COLO668 (cell line): ENCODE measurements around the gene NPAS3.

Experiments
- DNase-seq: peaks from one replicate; lab custom pipeline; 2025; ENCODE audit not compliant: unreplicated experiment; lab: John Stamatoyannopoulos, UW

Gene NPAS3

DNA sequence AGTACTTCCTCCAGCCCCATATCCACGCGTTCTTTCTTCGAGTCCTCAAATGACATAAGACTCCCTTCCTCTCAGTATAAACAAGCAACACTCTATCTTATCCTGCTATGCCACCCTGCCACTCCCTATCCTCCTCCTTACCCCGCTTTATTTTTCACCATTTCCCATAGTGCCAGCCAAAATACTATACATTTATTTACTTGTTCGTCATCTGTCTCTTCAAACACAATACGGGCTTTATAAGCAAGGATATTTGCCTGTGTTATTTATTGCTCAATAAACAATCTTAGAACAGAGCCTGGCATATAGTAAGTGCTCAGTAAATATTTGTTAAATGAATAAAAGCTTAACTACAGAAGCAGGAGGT, 567.3 kb downstream of the NPAS3 start:
- DNase-seq: no peak

GRCh38 chr14:33508126-33509062, 569.7 kb downstream of the NPAS3 start:
- DNase-seq: no peak

DNA sequence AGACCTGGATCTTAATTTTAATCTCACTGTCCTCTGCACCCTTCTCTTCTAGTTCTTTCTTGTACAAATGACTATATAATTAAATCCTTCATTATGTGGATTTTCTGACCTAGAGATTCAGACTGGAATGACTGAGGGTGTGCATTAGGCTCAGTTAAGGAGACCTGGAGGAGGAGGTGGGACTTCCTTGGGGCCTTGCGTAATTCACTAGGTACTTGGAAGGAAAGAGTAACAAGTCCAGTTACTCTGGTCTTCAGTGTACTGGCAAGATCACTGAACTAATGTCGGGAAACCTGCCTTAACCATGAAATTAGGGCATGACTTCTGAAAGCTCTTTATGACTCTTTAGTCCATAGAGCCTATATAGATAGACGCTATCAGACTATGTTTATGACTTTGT, 570.8 kb downstream of the NPAS3 start:
- no peak for DNase-seq

- no peak for DNase-seq
These were observed 571.4 kb downstream of the NPAS3 start for GRCh38 chr14:33510063-33510481.

- DNase-seq: no peak
These were observed 572.3 kb downstream of the NPAS3 start for GRCh38 chr14:33510991-33511390.

DNA sequence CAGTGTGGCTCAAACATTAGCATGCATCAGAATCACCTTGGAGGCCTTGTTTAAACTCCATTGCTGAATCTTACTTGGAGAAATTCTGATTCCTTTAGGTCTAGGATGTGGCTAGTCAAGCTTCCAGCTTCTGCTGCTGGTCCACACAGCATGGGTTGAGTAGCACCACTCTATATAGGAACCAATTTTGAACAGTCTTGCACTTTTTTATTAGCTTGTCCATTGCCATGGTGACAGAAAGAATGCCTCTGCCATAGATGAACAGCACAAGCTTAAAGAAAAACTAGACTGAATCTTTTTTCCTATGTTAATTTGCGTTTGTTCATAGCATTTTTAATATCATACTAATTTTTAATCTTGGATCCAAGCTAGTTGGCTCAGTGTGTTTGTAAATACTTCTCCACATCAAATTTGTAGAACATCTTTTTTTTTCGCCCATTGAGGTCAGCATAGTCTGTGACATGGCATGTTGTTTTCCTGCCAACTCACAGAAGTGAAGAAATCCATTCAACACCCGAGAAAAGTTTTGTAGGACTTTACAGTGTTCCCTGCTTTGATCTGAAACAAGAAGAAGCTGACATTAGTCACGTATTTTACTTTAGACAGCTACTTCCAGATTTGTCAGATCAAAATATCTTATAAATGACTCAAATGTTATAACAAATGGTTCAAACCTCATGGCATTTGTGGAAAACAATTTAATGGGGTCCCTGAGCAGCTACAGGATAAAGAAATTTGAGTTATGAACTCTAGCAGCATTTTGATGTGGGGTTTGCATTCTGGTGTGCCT, 573.4 kb downstream of the NPAS3 start:
- DNase-seq: no peak

- no peak for DNase-seq
These were observed 576.8 kb downstream of the NPAS3 start for GRCh38 chr14:33515441-33515840.

- DNase-seq: no peak
These were observed 577.2 kb downstream of the NPAS3 start for GRCh38 chr14:33515899-33516298.

DNA sequence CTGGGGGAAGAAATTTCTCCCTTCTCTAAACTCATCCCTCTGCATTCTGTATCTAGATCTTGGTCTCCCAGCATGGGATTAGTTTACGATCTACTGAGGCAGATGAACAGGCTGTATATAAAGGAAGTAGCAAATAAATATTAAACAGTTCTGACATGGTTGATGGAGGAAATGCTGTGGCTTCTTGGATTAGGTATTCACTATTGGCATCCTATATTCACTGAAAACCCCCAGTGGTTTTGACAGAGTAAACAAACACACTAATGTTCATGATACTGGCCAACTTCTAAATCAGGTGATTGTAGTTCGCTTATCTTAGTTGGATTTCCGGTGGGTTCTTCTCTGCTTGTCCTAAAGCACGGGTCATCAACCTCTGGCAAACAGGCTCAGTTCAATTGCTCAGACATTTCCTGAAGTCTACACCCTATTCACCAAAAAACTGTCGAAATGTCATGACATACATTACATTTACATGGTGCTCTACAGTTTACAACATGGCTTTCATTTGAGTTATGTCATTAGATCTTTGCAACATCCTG, 578.3 kb downstream of the NPAS3 start:
- DNase-seq: no peak

GRCh38 chr14:33521192-33521591, 582.5 kb downstream of the NPAS3 start:
- no peak for DNase-seq

- no peak for DNase-seq
These were observed 585.6 kb downstream of the NPAS3 start for GRCh38 chr14:33524244-33524643.

- DNase-seq: no peak
These were observed 586.9 kb downstream of the NPAS3 start for GRCh38 chr14:33525626-33526025.

DNA sequence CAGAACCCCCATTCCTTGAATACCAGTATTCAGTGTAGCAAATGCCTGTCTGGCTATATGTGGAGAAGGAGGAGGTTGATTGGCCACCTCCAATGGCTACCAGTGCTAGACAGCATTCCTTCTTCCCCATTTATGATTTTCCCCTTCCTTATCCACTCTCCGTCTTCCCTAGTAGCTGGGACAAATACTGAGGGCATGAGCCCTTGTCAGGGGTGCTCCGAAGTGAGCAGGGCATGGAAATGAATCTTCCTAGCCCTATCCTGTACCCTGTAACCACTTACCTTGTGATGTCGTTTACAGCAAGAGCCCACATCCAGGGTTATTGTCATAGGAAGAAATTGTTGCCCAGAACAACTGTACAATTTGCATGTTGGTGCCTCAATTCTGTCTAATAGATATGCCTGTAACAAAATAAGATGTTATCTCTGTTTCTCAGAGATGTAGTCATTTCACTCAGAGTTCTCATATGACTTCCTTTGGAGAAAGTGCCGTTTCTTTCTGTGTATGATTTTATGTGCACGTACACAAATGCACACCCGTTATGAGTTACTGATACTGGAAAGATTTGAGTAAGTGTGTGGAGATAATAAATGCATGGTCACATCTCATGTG, 588.5 kb downstream of the NPAS3 start:
- no peak for DNase-seq

- no peak for DNase-seq
These were observed 590.0 kb downstream of the NPAS3 start for GRCh38 chr14:33528655-33529054.

DNA sequence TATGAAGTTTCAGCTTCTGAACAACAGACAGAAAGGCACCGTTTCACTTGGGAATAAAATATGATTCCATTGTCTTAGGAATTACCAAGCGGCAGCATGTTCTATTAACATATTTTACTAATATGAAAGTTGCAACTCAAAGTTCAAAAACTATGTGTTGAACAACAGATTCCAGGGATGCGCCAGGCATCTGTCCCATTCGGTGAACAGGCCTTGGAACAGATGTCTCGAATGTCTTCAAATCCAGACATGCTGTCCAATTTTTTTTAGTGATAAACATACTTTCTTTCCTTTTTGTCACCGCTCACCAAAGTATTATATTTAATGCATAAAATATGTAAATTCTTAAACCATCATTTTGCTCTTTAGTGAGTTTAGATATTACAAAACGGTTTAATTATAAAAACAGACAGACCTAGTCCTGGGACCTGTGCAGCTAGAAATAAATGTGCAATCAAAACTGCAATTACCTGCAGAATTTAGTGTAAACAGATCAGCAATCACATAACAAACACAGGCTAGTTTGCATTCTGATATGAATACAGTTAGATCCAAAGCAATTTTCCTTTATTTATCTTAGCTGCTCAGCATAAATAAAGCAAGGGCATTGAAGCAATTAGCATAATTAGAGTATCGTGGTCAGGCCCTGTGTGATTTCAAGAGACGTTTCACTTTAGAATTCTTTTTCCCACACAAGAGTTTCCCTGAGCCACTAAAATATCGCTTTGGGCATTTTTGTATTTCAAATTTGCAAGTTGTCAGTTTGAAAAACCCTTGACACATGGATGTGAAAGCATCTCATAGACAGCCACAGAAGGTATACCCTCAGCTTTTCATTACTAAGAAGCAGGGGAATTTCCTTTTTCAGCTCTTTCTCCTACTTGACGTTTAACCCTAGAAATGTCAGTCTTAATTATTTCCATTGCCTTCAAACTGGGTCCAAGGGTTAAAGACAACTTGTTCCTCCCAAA, 591.4 kb downstream of the NPAS3 start:
- DNase-seq: no peak

DNA sequence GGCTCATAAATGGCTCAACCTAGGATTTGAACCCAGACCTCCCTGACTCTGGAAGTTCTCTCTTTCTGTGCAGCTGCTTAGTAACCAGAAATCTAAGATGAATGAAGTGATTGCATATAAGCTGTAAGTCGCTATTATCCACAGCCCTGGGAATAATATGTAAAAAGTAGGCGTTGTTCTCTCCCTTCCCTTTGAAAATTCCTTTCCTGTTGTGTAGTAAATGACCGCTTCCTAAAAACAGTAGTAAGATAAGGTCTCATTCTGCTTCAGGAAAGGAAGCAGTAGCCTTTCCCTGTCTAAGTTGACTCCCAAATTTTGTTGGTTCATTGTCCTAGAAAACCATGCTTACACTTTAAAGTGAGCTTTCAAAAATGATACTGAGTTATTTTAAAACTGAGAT, 593.9 kb downstream of the NPAS3 start:
- no peak for DNase-seq

- no peak for DNase-seq
These were observed 595.4 kb downstream of the NPAS3 start for GRCh38 chr14:33534104-33534503.

DNA sequence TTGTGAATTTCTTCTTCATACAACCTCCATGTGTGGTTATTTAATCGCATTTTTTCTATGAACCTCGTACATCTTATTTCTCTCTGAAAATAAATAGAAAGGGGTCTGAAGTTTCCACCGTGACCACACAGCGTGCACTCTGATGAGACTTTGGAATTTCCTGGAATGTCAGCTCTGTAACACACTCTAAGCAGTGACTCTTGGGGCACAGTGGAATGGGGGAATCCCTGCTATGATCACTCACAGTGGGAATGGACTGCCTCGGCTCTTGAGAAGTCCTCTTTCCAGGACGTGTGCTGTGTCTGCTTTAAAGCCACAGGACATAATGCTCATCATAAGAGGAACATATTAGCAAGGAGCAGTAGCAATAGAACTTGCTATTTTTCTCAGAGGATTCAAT, 596.0 kb downstream of the NPAS3 start:
- no peak for DNase-seq

DNA sequence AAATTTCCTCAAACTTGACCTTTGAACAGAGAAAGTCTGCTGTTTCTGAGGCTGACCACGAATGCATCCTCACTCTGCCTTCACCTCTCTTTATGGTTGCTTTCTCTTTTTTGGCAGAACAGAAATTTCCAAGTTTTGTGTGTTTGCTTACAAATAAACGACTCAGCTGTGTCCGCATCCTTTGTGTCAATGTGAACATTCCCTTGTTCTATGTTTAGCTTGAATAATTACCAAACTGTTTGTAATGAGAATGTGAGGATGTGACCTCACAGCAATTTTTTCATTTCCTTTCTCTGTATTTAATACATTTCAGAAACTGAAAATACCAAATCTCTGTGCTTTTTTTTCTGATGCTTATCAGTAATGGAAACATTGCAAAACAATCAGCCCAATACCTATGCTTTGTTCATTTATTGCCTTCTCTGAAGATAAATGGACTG, 601.3 kb downstream of the NPAS3 start:
- DNase-seq: no peak

- no peak for DNase-seq
These were observed 602.5 kb downstream of the NPAS3 start for GRCh38 chr14:33541171-33541570.
